HG03097 (cell line): ENCODE data around the gene SUCO.
"Not testable (repeated sequence)": the region's sequence is repeated elsewhere in the genome, so short reads cannot be mapped to it uniquely, and the experiment has no call there.

Experiments used
- ATAC-seq: cut with Tn5 transposase; IDR thresholded peaks from one replicate; pipeline ENCODE4 v1.9.1; 2021; ENCODE audit not compliant: unreplicated experiment, low FRiP score

The SUCO gene

GRCh38 chr1:172559572-172560210 is 26.7 kb downstream of the SUCO start:
- ATAC-seq, result no peak

- ATAC-seq, result no peak
Observed at GRCh38 chr1:172561252-172561651, 28.3 kb downstream of the SUCO start.

GRCh38 chr1:172566196-172566997 is 33.4 kb downstream of the SUCO start:
- no peak for ATAC-seq

GRCh38 chr1:172567720-172568119 is 34.8 kb downstream of the SUCO start:
- no peak for ATAC-seq

- no peak for ATAC-seq
Observed at GRCh38 chr1:172574080-172574479, 41.1 kb downstream of the SUCO start.

GRCh38 chr1:172578586-172578985 is 45.6 kb downstream of the SUCO start:
- ATAC-seq, result no peak

- ATAC-seq, result no peak
Observed at GRCh38 chr1:172581273-172581672, 48.3 kb downstream of the SUCO start.

GRCh38 chr1:172581779-172582178 is 48.8 kb downstream of the SUCO start:
- no peak for ATAC-seq

- no peak for ATAC-seq
Observed at GRCh38 chr1:172582889-172583288, 49.9 kb downstream of the SUCO start.

- no peak for ATAC-seq
Observed at GRCh38 chr1:172585348-172585747, 52.4 kb downstream of the SUCO start.

GRCh38 chr1:172585861-172586260 is 52.9 kb downstream of the SUCO start:
- no peak for ATAC-seq

- ATAC-seq, result no peak
Observed at GRCh38 chr1:172588296-172589291, 55.6 kb downstream of the SUCO start.

GRCh38 chr1:172589553-172589952 is 56.6 kb downstream of the SUCO start:
- no peak for ATAC-seq

- ATAC-seq, result not testable (repeated sequence)
Observed at GRCh38 chr1:172591429-172591828, 58.5 kb downstream of the SUCO start.

- ATAC-seq, result not testable (repeated sequence)
Observed at GRCh38 chr1:172595066-172595465, 62.1 kb downstream of the SUCO start.

- ATAC-seq, result not testable (repeated sequence)
Observed at GRCh38 chr1:172596782-172597181, 63.8 kb downstream of the SUCO start.

GRCh38 chr1:172599912-172600311 is 67.0 kb downstream of the SUCO start:
- no peak for ATAC-seq

GRCh38 chr1:172600615-172601014 is 67.7 kb downstream of the SUCO start:
- no peak for ATAC-seq

- no peak for ATAC-seq
Observed at GRCh38 chr1:172601046-172601630, 68.2 kb downstream of the SUCO start.

- no peak for ATAC-seq
Observed at GRCh38 chr1:172602706-172603105, 69.8 kb downstream of the SUCO start.

- no peak for ATAC-seq
Observed at GRCh38 chr1:172603816-172604215, 70.9 kb downstream of the SUCO start.
